ENCODE measurements around the gene TIMM8B. TPM values are rescaled to one million over a fixed set of nuclear protein-coding genes. Genes with fewer than 3 reads are reported as not detected.
"Not testable (repeated sequence)": the region's sequence is repeated elsewhere in the genome, so short reads cannot be mapped to it uniquely, and the experiment has no call there.

TIMM8B gene
- polyA plus RNA-seq, 1 donor from 2014 or later, result 121 TPM

- H3K36me3 ChIP-seq (ENCODE audit: insufficient read depth, low read length), result no peaks in the 10 kb centered on the region
Measured at GRCh38 chr11:112050721-112051120, 35.8 kb downstream of the TIMM8B start.

DNA sequence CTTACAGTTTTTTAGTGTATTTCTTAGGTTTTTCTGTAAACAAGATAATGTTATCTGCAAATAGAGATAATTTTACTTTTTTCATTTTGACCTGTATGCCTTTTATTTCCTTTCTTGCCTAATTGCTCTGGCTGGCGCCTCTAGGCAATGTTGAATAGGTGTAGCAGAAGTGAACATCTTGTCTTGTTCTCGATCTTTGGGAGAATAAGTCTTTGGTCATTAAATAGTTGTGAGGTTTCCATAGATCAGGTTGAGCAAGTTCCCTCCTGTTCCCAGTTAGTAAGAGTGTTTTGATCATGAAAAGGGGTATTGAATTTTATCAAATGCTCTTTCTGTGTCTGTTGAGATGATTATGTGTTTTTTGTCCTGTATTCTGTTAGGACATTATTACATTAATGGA lies 36.8 kb downstream of the TIMM8B start:
- no peak overlapping the region for H3K27ac ChIP-seq (ENCODE audit: low read length)
- H3F3A ChIP-seq (ENCODE audit: insufficient read depth, low read length, poor library complexity, severe bottlenecking), result no peaks in the 10 kb centered on the region
- no peaks in the 10 kb centered on the region for H3K9me3 ChIP-seq (ENCODE audit: low read length)
- no peak overlapping the region for H3K4me3 ChIP-seq (ENCODE audit: low read length)
- no peak overlapping the region for H3K4me2 ChIP-seq (ENCODE audit: low read length)
- no peak overlapping the region for H3K9ac ChIP-seq (ENCODE audit: low read length)
- no peaks in the 10 kb centered on the region for H3K27me3 ChIP-seq (ENCODE audit: insufficient read depth, low read depth, low read length)
- TF ChIP-seq SMC3 (conservative IDR thresholded peaks at IDR 0.05; ENCODE audit: poor library complexity) (no peak), CTCF (IDR thresholded peaks at IDR 0.05; ENCODE audit: poor library complexity, severe bottlenecking) (no peak), POLR2AphosphoS5 (IDR thresholded peaks at IDR 0.05) (no peak), EZH2 (IDR thresholded peaks at IDR 0.05; ENCODE audit: borderline replicate concordance, insufficient read depth, low read length, poor library complexity, severe bottlenecking) (no peak), REST (IDR thresholded peaks at IDR 0.05; ENCODE audit: borderline replicate concordance) (no peak), EP300 (conservative IDR thresholded peaks at IDR 0.05; ENCODE audit: poor library complexity, severe bottlenecking) (no peak), TAF1 (IDR thresholded peaks at IDR 0.05; ENCODE audit: low read depth) (no peak), MXI1 (conservative IDR thresholded peaks at IDR 0.05; ENCODE audit: poor library complexity, severe bottlenecking) (no peak), RAD21 (conservative IDR thresholded peaks at IDR 0.05) (no peak)
- no peaks in the 10 kb centered on the region for H3K9me2 ChIP-seq (ENCODE audit: insufficient read depth, low read length)
- H4K20me1 ChIP-seq (ENCODE audit: insufficient read depth), result no peaks in the 10 kb centered on the region
- no peaks in the 10 kb centered on the region for H3K36me3 ChIP-seq (ENCODE audit: insufficient read depth, low read length)
- H2AFZ ChIP-seq (ENCODE audit: low read depth, low read length), result no peak overlapping the region
- H3K79me2 ChIP-seq (replicated peaks; ENCODE audit: insufficient read depth, low read length), result no peaks in the 10 kb centered on the region

More at GRCh38 chr11:112050721-112051120, 35.8 kb downstream of the TIMM8B start:
- H3K27me3 ChIP-seq (ENCODE audit: insufficient read depth, low read depth, low read length), result no peaks in the 10 kb centered on the region
- no peaks in the 10 kb centered on the region for H3K9me3 ChIP-seq (ENCODE audit: low read length)
- no peak overlapping the region for H3K27ac ChIP-seq (ENCODE audit: low read length)
- no peak overlapping the region for H3K9ac ChIP-seq (ENCODE audit: low read length)
- H3K9me2 ChIP-seq (ENCODE audit: insufficient read depth, low read length), result no peaks in the 10 kb centered on the region
- no peak overlapping the region for H2AFZ ChIP-seq (ENCODE audit: low read depth, low read length)
- no peak overlapping the region for H3K4me2 ChIP-seq (ENCODE audit: low read length)
- no peaks in the 10 kb centered on the region for H3K79me2 ChIP-seq (replicated peaks; ENCODE audit: insufficient read depth, low read length)
- H3K4me3 ChIP-seq (ENCODE audit: low read length), result no peak overlapping the region
- H3F3A ChIP-seq (ENCODE audit: insufficient read depth, low read length, poor library complexity, severe bottlenecking), result no peaks in the 10 kb centered on the region
- no peaks in the 10 kb centered on the region for H4K20me1 ChIP-seq (ENCODE audit: insufficient read depth)
- TF ChIP-seq SMC3 (conservative IDR thresholded peaks at IDR 0.05; ENCODE audit: poor library complexity), result no peak
- TF ChIP-seq EZH2 (IDR thresholded peaks at IDR 0.05; ENCODE audit: borderline replicate concordance, insufficient read depth, low read length, poor library complexity, severe bottlenecking), result no peak
- TF ChIP-seq CTCF (IDR thresholded peaks at IDR 0.05; ENCODE audit: poor library complexity, severe bottlenecking), result no peak
- no peak for TF ChIP-seq EP300 (conservative IDR thresholded peaks at IDR 0.05; ENCODE audit: poor library complexity, severe bottlenecking)
- no peak for TF ChIP-seq MXI1 (conservative IDR thresholded peaks at IDR 0.05; ENCODE audit: poor library complexity, severe bottlenecking)
- no peak for TF ChIP-seq RAD21 (conservative IDR thresholded peaks at IDR 0.05)
- TF ChIP-seq POLR2AphosphoS5 (IDR thresholded peaks at IDR 0.05), result no peak
- no peak for TF ChIP-seq TAF1 (IDR thresholded peaks at IDR 0.05; ENCODE audit: low read depth)

DNA sequence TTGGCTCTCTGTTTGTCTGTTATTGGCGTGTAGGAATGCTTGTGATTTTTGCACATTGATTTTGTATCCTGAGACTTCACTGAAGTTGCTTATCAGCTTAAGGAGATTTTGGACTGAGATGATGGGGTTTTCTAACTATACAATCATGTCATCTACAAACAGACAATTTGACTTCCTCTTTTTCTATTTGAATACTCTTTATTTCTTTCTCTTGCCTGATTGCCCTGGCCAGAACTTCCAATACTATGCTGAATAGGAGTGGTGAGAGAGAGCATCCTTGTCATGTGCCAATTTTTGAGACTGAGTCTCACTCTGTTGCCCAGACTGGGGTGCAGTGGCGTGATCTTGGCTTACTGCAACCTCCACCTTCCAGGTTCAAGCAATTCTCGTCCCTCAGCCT lies 38.3 kb downstream of the TIMM8B start:
- H3K4me2 ChIP-seq (ENCODE audit: low read length); H3K9ac ChIP-seq (ENCODE audit: low read length); H4K20me1 ChIP-seq (ENCODE audit: insufficient read depth); H3K79me2 ChIP-seq (replicated peaks; ENCODE audit: insufficient read depth, low read length); H3K27me3 ChIP-seq (ENCODE audit: insufficient read depth, low read depth, low read length); H2AFZ ChIP-seq (ENCODE audit: low read depth, low read length); H3K27ac ChIP-seq (ENCODE audit: low read length); H3K9me3 ChIP-seq (ENCODE audit: low read length); H3F3A ChIP-seq (ENCODE audit: insufficient read depth, low read length, poor library complexity, severe bottlenecking); H3K9me2 ChIP-seq (ENCODE audit: insufficient read depth, low read length); H3K36me3 ChIP-seq (ENCODE audit: insufficient read depth, low read length); H3K4me3 ChIP-seq (ENCODE audit: low read length): not testable (repeated sequence)

- not testable (repeated sequence) for H3K9me3 ChIP-seq (ENCODE audit: low read length); H3K79me2 ChIP-seq (replicated peaks; ENCODE audit: insufficient read depth, low read length); H3K27ac ChIP-seq (ENCODE audit: low read length); H3K9me2 ChIP-seq (ENCODE audit: insufficient read depth, low read length); H3K9ac ChIP-seq (ENCODE audit: low read length); H3K27me3 ChIP-seq (ENCODE audit: insufficient read depth, low read depth, low read length); H3K4me3 ChIP-seq (ENCODE audit: low read length); H3F3A ChIP-seq (ENCODE audit: insufficient read depth, low read length, poor library complexity, severe bottlenecking); H4K20me1 ChIP-seq (ENCODE audit: insufficient read depth); H3K36me3 ChIP-seq (ENCODE audit: insufficient read depth, low read length); H3K4me2 ChIP-seq (ENCODE audit: low read length); H2AFZ ChIP-seq (ENCODE audit: low read depth, low read length)
Measured at GRCh38 chr11:112046647-112047046, 39.9 kb downstream of the TIMM8B start.
